Measurements from ENCODE around the gene IQCM. TPM values are rescaled to one million over a fixed set of nuclear protein-coding genes. Genes with fewer than 3 reads are reported as not detected.

IQCM gene, protein sequence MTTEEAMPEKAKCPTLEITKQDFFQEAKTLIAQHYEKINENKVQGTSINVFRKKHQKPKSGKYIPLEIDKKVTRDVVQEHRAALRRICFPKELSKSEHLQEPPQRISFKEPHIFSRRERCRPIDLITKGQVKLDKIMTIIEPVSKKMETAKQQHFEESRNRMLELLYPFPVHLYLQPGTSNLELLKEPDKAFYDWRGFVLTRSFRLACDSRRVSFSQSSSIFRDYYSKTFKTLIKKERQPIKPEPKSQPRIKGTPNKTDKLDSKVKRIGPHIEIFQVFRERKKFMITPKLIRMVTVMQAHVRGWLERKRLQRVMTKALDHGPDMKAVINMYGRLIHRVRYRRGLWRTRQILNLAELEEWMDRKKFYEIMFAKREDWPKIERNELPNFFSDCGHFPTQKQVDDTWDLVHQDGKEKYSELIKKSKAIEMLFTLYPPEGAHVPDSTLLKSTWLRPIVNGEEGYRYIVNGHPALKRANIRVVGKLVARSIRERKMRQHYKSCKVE
- not detected for polyA plus RNA-seq (ENCODE audit: low read depth in 6 of 6)

DNA sequence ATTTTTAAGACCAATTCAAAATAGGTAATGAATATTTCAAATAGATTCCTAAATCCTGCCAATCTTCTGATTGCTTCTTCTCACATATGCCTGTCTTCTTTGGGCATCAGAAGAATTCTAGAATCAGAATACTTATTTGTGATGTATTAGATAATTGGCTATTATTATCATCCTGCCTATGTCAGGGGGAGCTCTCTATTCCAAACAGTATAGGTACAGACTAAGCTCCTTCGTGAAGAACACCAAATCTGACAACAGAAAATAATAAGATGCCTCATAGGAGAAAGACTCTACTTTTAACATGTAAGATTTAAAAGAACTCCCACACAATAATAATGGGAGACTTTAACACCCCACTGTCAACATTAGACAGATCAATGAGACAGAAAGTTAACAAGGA is at the start of gene IQCM:
Gene IQCM, minus strand, starts transcription at position 101 of the 400 bp plus-strand sequence. CDS start 73,152 bp downstream, outside the sequence.
- Mint-ChIP-seq H3K36me3 (no peaks in the 10 kb centered on the region), H3K27me3 (no peaks in the 10 kb centered on the region), H3K27ac (no peak within 1 kb of the TSS), H3K9me3 (peaks cover 0 to 5% (median 0%) of the 10 kb centered on the region in 7 donors), H3K4me3 (no peak within 1 kb of the TSS), H3K4me1 (no peaks in the 10 kb centered on the region)
- ATAC-seq (ENCODE audit: low read depth in 2 of 2), result no peak
- no peak for DNase-seq

DNA sequence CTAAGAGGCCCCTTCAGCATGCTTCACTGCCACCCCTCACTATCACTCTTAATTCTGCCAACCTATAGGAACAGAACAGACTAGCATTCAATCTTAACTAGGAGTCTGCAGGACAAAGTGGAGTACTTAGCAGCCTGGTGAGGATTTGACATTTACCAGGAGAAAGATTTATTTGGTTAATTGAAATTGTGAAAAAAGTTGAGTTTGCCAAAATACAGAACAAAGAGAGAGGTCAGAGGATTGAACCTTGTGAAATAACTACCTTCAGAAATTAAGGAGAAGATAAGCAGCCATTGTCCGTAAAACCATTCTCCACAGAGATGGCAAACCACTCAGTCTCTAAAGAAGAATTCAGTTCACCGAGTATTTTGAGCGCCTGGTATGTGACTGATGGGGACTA is 41.8 kb upstream of the IQCM start:
- no peak overlapping the region for H3K27ac Mint-ChIP-seq
- no peak for DNase-seq
- no peaks in the 10 kb centered on the region for H3K27me3 Mint-ChIP-seq
- ATAC-seq (ENCODE audit: low read depth in 2 of 2), result no peak
- no peaks in the 10 kb centered on the region for H3K36me3 Mint-ChIP-seq
- no peaks in the 10 kb centered on the region for H3K4me1 Mint-ChIP-seq
- H3K9me3 Mint-ChIP-seq, result peaks cover 0 to 18% (median 2%) of the 10 kb centered on the region in 7 donors
- no peak overlapping the region for H3K4me3 Mint-ChIP-seq

DNA sequence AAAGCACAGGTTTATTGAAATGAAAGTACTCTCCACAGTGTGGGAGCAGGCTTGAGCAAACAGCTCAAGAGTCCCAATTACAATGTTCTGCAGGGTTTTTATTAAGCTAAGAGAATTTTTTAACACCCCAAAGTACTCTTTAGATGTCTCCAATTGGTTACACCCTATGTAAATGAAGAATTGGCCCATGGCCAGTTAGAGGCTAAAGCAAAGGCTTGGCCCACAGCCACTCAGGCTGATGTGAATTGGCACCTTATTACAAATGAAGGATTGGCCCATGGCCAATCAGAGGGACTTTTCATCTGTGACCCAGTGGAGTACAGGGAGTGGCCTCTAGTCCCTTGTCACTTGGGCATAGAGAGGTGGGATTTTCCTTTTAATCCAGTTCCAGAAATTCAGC is 30.1 kb upstream of the IQCM start:
- Mint-ChIP-seq H3K36me3 (no peaks in the 10 kb centered on the region), H3K4me1 (no peaks in the 10 kb centered on the region), H3K27me3 (no peaks in the 10 kb centered on the region), H3K27ac (no peak overlapping the region), H3K4me3 (no peak overlapping the region), H3K9me3 (peaks cover 0 to 19% (median 3%) of the 10 kb centered on the region in 7 donors)
- DNase-seq, result no peak
- no peak for ATAC-seq (ENCODE audit: low read depth in 2 of 2)

DNA sequence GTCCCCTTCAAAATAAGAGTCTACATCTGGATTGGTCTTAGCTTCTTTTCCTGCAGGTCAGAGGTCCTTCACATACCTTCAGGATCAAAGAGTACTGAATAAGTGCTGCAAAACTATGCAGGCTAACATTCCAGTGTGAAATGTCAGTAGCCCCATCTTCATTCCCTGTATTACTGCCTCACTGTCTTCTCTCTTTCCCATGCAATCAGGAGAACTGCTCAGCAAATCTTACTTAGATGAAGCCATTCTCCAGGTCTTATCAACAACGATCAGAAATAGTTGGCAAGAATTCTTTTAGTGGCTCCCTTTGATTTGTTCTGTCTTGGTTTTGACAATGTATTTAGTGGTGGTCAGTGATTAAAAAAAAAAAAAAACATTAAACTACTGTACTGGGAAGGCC is 26.0 kb upstream of the IQCM start:
- ATAC-seq (ENCODE audit: low read depth in 2 of 2) (no peak), DNase-seq (no peak)
- Mint-ChIP-seq H3K27ac (no peak overlapping the region), H3K36me3 (no peaks in the 10 kb centered on the region), H3K4me1 (no peaks in the 10 kb centered on the region), H3K27me3 (no peaks in the 10 kb centered on the region), H3K9me3 (peaks cover 0 to 14% (median 0%) of the 10 kb centered on the region in 7 donors), H3K4me3 (no peak overlapping the region)

DNA sequence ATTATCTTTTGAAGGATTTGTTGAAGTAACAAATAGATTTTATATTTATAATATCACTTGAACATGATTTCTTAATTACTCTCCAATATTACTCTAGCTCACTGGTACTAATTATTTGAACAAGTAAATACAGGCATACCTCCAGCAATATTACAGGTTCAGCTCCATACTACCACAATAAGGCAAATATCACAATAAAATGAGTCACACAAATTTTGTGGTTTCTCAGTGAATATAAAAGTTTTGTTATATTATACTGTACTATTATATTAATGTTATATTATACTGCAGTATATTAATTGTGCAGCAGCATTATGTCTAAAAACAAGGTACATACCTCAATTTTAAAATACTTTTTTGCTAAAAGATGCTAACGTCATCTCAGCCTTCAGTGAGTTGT is 22.4 kb upstream of the IQCM start:
- Mint-ChIP-seq H3K36me3 (no peaks in the 10 kb centered on the region), H3K4me1 (no peaks in the 10 kb centered on the region), H3K9me3 (peaks cover 0 to 5% (median 2%) of the 10 kb centered on the region in 7 donors), H3K4me3 (no peak overlapping the region), H3K27ac (no peak overlapping the region), H3K27me3 (no peaks in the 10 kb centered on the region)
- ATAC-seq (ENCODE audit: low read depth in 2 of 2), result no peak
- DNase-seq, result no peak

DNA sequence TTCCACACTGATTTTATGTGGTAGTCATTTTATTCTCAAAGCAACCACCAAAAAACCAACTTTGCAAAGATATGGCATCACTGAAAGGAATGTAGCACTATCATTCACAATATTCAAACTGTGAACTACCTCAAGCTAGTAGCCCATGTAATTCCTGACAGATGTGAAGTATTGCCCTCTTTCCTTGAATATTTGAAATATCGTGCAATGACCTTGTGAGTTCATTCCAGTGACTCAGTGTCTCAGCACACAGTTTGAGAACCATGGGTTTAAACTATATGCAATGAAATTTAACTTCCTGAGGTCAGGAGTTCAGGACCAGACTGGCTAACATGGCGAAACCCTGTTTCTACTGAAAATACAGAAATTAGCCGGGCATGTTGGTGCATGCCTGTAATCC is 20.9 kb upstream of the IQCM start:
- no peak for DNase-seq
- ATAC-seq (ENCODE audit: low read depth in 2 of 2), result no peak
- Mint-ChIP-seq H3K4me3 (no peak overlapping the region), H3K4me1 (no peaks in the 10 kb centered on the region), H3K27me3 (no peaks in the 10 kb centered on the region), H3K9me3 (peaks cover 0 to 5% (median 2%) of the 10 kb centered on the region in 7 donors), H3K36me3 (no peaks in the 10 kb centered on the region), H3K27ac (no peak overlapping the region)

DNA sequence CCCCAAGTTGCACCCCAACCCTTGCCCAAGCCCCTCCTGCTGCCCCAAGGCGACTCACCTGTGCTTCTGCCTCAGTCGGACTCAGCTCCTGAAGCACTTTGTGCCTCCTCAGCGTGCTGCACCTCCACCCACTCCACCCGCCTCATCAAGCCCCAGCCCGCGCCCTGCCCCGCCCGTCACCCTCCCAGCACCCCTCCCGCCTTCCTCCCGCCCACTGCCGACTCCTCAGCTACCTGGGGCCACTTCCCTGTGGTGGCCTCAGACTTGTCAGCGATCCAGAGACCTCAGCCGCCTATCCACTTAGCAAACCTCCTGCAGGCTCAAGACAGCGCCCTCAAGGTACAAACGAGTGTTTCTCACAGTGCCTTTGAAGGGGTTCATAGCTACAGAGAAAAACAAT is 19.6 kb upstream of the IQCM start:
- Mint-ChIP-seq H3K27ac (no peak overlapping the region), H3K27me3 (no peaks in the 10 kb centered on the region), H3K36me3 (no peaks in the 10 kb centered on the region), H3K4me1 (no peaks in the 10 kb centered on the region), H3K4me3 (no peak overlapping the region), H3K9me3 (peaks cover 0 to 5% (median 2%) of the 10 kb centered on the region in 7 donors)
- no peak for DNase-seq
- ATAC-seq (ENCODE audit: low read depth in 2 of 2), result no peak

DNA sequence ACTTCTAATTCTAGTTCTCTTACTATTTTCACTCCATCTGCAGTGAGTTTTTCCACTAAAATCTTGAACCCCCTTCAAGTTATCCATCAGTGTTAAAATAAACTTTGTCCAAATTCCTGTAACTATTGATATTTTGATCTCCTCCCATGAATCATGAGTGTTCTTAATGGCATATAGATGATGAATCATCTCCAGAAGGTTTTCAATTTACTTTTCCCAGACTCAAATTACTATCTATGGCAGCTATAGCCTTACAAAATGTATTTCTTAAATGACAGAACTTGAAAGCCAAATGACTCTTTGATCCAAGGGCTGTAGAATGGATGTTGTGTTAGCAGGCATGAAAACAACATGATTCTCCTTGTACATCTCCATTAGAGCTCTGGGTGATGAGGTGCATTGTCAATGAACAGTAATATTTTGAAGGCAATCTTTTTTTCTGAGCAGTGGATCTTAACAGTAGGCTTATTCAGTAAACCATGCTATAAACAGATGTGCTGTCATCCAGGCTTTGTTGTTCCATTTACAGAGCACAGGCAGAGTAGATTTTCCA is 16.1 kb upstream of the IQCM start:
- Mint-ChIP-seq H3K4me1 (no peaks in the 10 kb centered on the region), H3K4me3 (no peak overlapping the region), H3K9me3 (peaks cover 0 to 5% (median 2%) of the 10 kb centered on the region in 7 donors), H3K27me3 (no peaks in the 10 kb centered on the region), H3K27ac (no peak overlapping the region), H3K36me3 (no peaks in the 10 kb centered on the region)
- ATAC-seq (ENCODE audit: low read depth in 2 of 2) (no peak), DNase-seq (no peak)

DNA sequence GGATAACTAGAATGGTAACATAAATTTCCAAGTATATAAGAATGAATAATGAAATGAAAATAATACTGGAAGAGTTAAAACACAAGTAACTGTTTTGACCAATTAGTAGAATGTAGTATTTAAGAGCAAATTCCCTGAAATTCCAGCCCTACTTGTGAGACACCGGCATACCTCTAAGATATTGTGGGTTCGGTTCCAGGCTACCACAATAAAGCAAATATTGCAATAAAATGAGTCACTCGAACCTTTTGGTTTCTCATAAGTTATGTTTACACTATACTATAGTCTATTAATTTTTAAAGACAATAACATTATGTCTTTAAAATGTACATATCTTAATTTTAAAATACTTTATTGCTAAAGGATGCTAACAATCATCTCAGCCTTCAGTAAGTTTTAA is 15.2 kb upstream of the IQCM start:
- Mint-ChIP-seq H3K4me3 (no peak overlapping the region), H3K27me3 (no peaks in the 10 kb centered on the region), H3K4me1 (no peaks in the 10 kb centered on the region), H3K27ac (no peak overlapping the region), H3K36me3 (no peaks in the 10 kb centered on the region), H3K9me3 (peaks cover 0 to 4% (median 2%) of the 10 kb centered on the region in 7 donors)
- DNase-seq (no peak), ATAC-seq (ENCODE audit: low read depth in 2 of 2) (no peak)

DNA sequence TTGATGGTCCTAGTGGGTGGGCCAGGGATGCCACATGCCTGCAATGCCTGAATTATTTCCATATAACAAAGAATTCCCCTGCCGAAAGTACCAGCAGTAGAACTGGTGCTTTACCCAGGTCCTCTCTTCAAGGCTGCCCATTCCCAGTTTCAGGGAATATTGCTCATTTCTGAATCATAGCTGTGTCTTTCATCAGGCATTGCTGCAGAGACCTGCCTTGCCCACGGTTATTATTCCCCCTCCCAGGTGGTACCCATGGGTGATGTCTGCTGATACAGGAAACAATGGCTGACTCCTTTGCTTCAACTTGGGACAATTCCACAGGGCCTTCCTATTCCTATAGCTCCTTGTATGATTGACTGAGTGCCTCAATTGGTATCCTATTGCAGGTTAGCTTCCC is 9.7 kb upstream of the IQCM start:
- Mint-ChIP-seq H3K4me1 (no peaks in the 10 kb centered on the region), H3K4me3 (no peak overlapping the region), H3K27ac (no peak overlapping the region), H3K9me3 (peaks cover 0 to 2% (median 0%) of the 10 kb centered on the region in 7 donors), H3K36me3 (no peaks in the 10 kb centered on the region), H3K27me3 (no peaks in the 10 kb centered on the region)
- DNase-seq (no peak), ATAC-seq (ENCODE audit: low read depth in 2 of 2) (no peak)

DNA sequence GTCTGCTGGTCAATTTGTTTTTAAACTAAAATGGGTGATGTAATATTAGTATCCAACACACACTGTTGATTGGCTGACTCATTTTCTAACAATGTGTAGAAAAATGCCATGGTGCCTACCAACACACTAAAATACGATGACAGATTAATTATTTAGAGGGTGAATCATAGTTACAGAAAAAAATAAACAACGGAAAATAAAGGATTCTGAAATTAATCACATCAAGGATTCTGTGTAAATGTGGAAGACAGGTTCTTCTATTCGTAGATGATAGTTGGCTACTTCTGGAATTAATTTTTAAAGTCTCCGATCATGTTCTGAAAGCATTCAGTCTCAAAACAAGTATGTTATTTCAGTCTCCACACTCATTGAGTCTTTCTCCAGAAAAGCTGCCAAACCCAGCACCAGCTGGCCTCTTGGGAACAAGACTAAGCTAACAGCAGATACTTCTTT is 8.2 kb upstream of the IQCM start:
- Mint-ChIP-seq H3K9me3 (peaks cover 0 to 2% (median 0%) of the 10 kb centered on the region in 7 donors), H3K36me3 (no peaks in the 10 kb centered on the region), H3K27ac (no peak overlapping the region), H3K27me3 (no peaks in the 10 kb centered on the region), H3K4me1 (no peaks in the 10 kb centered on the region), H3K4me3 (no peak overlapping the region)
- ATAC-seq (ENCODE audit: low read depth in 2 of 2) (no peak), DNase-seq (no peak)

DNA sequence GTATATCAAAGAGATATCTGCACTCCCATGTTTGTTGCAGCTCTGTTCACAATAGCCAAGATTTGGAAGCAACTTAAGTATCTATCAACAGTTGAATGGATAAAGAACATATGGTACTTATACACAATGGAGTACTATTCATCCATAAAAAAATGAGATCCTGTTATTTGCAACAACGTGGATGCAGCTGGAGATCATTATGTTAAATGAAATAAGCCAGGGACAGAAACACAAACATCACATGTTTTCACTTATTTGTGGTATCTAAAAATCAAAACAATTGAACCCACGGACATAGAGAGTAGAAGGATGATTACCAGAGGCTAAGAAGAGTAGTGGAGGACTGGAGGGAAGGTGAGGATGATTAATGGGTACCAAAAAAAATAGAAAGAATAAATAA is 14.2 kb downstream of the IQCM start:
- H3K4me1 Mint-ChIP-seq, result no peaks in the 10 kb centered on the region
- H3K9me3 Mint-ChIP-seq, result peaks cover 1 to 15% (median 8%) of the 10 kb centered on the region in 7 donors
- H3K36me3 Mint-ChIP-seq, result no peaks in the 10 kb centered on the region
- ATAC-seq (ENCODE audit: low read depth in 2 of 2) (no peak), DNase-seq (no peak)
- H3K4me3 Mint-ChIP-seq, result no peak overlapping the region
- H3K27me3 Mint-ChIP-seq, result no peaks in the 10 kb centered on the region
- H3K27ac Mint-ChIP-seq, result no peak overlapping the region

DNA sequence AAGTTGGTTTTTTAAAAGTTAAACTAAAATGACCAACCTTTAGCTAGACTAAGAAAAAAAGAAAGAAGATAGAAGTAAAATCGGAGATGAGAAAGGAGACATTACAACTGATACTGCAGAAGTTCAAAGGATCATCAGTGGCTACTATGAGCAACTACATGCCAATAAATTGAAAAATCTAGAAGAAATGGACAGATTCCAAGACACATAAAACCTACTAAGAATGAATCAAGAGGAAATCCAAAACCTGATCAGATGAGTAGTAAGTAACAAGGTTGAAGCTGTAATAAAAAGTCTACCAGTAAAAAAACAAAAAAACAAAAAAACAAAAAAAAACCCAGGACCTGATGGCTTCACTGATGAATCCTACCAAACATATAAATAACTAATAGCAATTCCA is 16.1 kb downstream of the IQCM start:
- Mint-ChIP-seq H3K27me3 (no peaks in the 10 kb centered on the region), H3K4me3 (no peak overlapping the region), H3K9me3 (peaks cover 1 to 15% (median 9%) of the 10 kb centered on the region in 7 donors), H3K36me3 (no peaks in the 10 kb centered on the region), H3K4me1 (no peaks in the 10 kb centered on the region), H3K27ac (no peak overlapping the region)
- ATAC-seq (ENCODE audit: low read depth in 2 of 2), result no peak
- no peak for DNase-seq

DNA sequence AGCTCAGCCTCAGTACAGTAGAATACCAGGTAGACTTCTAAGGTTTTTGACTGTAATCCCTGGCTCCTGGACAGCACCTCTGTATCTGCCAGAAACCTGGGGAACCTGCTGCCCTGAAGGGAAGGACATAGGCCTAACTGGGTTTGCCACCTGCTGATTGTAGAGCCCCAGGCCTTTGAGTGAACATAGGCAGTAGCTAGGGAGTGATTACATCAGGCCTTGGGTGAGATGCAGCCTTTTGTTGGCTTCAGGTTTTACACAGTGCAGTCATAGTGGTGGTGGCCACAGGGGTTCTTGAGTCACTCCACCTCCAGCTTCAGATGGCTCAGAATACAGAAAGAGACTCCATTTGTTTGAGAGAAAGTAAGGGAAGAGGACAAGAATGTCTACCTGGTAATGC is 19.3 kb downstream of the IQCM start:
- Mint-ChIP-seq H3K4me3 (no peak overlapping the region), H3K9me3 (peaks cover 0 to 7% (median 2%) of the 10 kb centered on the region in 7 donors), H3K36me3 (no peaks in the 10 kb centered on the region), H3K4me1 (no peaks in the 10 kb centered on the region), H3K27ac (no peak overlapping the region), H3K27me3 (peaks cover 0 to 4% (median 0%) of the 10 kb centered on the region in 3 donors)
- DNase-seq, result no peak
- no peak for ATAC-seq (ENCODE audit: low read depth in 2 of 2)
